ENCODE measurements around the gene SMTNL2. TPM values are rescaled to one million over a fixed set of nuclear protein-coding genes. Genes with fewer than 3 reads are reported as not detected.

SMTNL2 gene
- total and polyA plus RNA-seq, 2 of the 4 experiments (the other 2 are of a cell fraction), result not detected

DNA sequence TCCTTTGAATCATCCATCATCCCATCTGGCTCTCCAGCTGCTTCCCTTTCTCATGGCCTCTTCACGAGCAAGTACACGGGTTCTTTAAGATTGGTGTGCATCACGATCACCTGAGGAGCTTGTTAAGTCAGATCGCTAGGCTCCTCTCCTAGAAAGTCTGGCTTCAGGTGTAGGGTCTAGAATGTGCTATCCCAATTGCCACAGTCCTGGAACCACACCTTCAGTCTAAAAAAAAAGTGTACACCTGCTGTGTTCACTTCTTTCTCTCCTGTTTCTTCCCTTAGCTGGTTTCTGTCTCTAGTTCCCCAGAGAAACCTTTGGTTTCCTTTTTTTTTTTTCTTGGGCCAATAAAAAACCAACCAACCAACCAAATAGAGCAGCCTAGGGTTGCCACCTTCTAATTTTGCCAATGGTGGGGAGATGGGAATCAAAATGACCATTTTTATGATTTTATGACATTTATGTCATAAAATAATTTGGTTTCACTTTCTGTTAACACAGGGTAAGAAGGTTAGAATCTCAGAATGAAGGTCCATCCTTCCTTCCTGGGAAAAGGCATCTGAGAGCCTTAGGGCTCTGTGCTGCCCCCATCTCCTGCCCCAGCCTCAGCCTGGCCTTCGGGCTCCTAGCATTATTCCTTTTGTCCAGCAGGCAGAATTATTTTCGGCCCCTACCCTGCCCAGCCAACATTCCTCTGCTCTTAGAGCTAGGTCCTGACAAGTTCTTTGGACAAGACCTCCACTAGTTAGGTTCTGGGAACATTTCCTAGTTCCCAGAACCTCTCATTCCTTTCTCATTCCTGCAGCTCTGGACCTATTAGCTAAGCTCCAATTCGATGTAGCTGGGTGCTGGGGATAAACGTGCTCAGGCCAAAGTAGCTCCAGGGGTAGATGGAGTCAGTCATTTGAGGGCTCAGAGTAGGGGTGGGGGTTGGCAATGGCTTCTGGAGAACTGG lies 22.0 kb upstream of the SMTNL2 start:
- WGBS, 2 experiments (ENCODE audit: extremely low coverage in 2 of 2, insufficient read length in 1 of 2), result 47% methylated on average over 2 of the region's 8 CpGs; no CpG with 5 or more reads in 1 of the 2 experiments
- peak overlapping the region; percentile 5 for H2AFZ ChIP-seq (replicated peaks; ENCODE audit: low read length, poor library complexity)
- H3K27ac ChIP-seq (ENCODE audit: insufficient read depth, low read length), result no peak overlapping the region
- no peak overlapping the region for H2BK20ac ChIP-seq (ENCODE audit: low read depth, low read length)
- H3K4me3 ChIP-seq (ENCODE audit: insufficient read depth, low read depth, low read length), result no peak overlapping the region
- peaks cover 5% of the 10 kb centered on the region; the same call in 1 of the 2 replicates for H3K27me3 ChIP-seq (ENCODE audit: control insufficient read depth, insufficient read depth, low read length)
- no peaks in the 10 kb centered on the region for H3K4me1 ChIP-seq (ENCODE audit: control insufficient read depth, insufficient read depth, low read length)
- DNase-seq (no peak), ATAC-seq (ENCODE audit: low read depth) (peak; percentile 15; the same call in 1 of the 2 replicates)
- no TSS peak for BruUV-seq (replicated peaks)
- H3K4me2 ChIP-seq (ENCODE audit: low read depth, low read length), result no peak overlapping the region
- no peaks in the 10 kb centered on the region for H3K9me1 ChIP-seq (ENCODE audit: insufficient read depth, low read length)
- POLR2A ChIA-PET (ENCODE audit: unreplicated experiment), result interaction anchor here (0.6 kb wide), 1 partner anchor 107 kb away, joined by 5 read pairs; no protein-coding TSS in a partner anchor
- no peaks in the 10 kb centered on the region for H3K79me1 ChIP-seq (ENCODE audit: low read depth in 1 of 2, low read length in 2 of 2)
- no peak overlapping the region for H2AK9ac ChIP-seq (replicated peaks; ENCODE audit: low read depth, low read length, poor library complexity)
- H3K56ac ChIP-seq (ENCODE audit: extremely low read depth, insufficient read depth, low read length), result no peak overlapping the region
- no peak overlapping the region for H4K91ac ChIP-seq (ENCODE audit: insufficient read depth, low read depth, low read length)
- dilution Hi-C loops (cut with HindIII; ENCODE audit: low sequenced_read_pairs, unreplicated experiment) (no loop called here), in situ Hi-C loops (cut with MboI; ENCODE audit: low sequenced_read_pairs) (no loop called here), intact Hi-C loops (cut with micrococcal nuclease) (loop anchor here (10.0 kb wide), 1 partner anchor 323 kb away; no protein-coding TSS in a partner anchor)
- no peak overlapping the region for H2BK5ac ChIP-seq (ENCODE audit: low read depth, low read length, poor library complexity, severe bottlenecking)
- no peaks in the 10 kb centered on the region for H3K9me3 ChIP-seq (ENCODE audit: control insufficient read depth, insufficient read depth, low read length)
- no peak overlapping the region for H3K18ac ChIP-seq (ENCODE audit: low read depth, low read length)
- H3K14ac ChIP-seq (replicated peaks; ENCODE audit: low read depth, low read length), result no peak overlapping the region
- no peak overlapping the region for H2AK5ac ChIP-seq (ENCODE audit: low read depth, low read length)
- no peaks in the 10 kb centered on the region for H3K36me3 ChIP-seq (ENCODE audit: control insufficient read depth, insufficient read depth, low read length)
- no peak overlapping the region for H2BK15ac ChIP-seq (ENCODE audit: low read depth, low read length)
- H3K4ac ChIP-seq (ENCODE audit: low read depth, low read length), result no peak overlapping the region
- H4K8ac ChIP-seq (ENCODE audit: low read depth in 2 of 2, low read length in 2 of 2), result no peak overlapping the region
- no peaks in the 10 kb centered on the region for H4K20me1 ChIP-seq (ENCODE audit: insufficient read depth, low read length)
- CTCF ChIA-PET, result interaction anchor here (0.8 kb wide), 1 partner anchor 64 kb away, joined by 3 read pairs; no protein-coding TSS in a partner anchor
- H2BK120ac ChIP-seq (ENCODE audit: low read depth, low read length), result no peak overlapping the region
- H4K5ac ChIP-seq (ENCODE audit: low read depth, low read length), result no peak overlapping the region
- no peak overlapping the region for H3K9ac ChIP-seq (ENCODE audit: low read depth, low read length)
- no peak overlapping the region for H3K23ac ChIP-seq (ENCODE audit: low read depth, low read length)
- TF ChIP-seq MAZ (IDR thresholded peaks at IDR 0.05; ENCODE audit: borderline replicate concordance, low read depth, low read length) (no peak), NFE2L2 (IDR thresholded peaks at IDR 0.05; ENCODE audit: low read depth, low read length) (no peak), POLR2A (IDR thresholded peaks at IDR 0.05; ENCODE audit: low read depth, low read length) (no peak), RCOR1 (IDR thresholded peaks at IDR 0.05; ENCODE audit: insufficient replicate concordance, low read length) (no peak), CEBPB (IDR thresholded peaks at IDR 0.05; ENCODE audit: low read depth, low read length) (no peak), BHLHE40 (IDR thresholded peaks at IDR 0.05; ENCODE audit: low read depth, low read length) (no peak), RFX5 (IDR thresholded peaks at IDR 0.05; ENCODE audit: low read depth, low read length) (no peak), CHD1 (IDR thresholded peaks at IDR 0.05; ENCODE audit: low read depth, low read length) (no peak), FOS (IDR thresholded peaks at IDR 0.05; ENCODE audit: low read depth, low read length) (no peak), SMC3 (IDR thresholded peaks at IDR 0.05; ENCODE audit: low read depth, low read length) (no peak), RAD21 (IDR thresholded peaks at IDR 0.05; ENCODE audit: low read length) (no peak)
- TF ChIP-seq, protein P1, sequence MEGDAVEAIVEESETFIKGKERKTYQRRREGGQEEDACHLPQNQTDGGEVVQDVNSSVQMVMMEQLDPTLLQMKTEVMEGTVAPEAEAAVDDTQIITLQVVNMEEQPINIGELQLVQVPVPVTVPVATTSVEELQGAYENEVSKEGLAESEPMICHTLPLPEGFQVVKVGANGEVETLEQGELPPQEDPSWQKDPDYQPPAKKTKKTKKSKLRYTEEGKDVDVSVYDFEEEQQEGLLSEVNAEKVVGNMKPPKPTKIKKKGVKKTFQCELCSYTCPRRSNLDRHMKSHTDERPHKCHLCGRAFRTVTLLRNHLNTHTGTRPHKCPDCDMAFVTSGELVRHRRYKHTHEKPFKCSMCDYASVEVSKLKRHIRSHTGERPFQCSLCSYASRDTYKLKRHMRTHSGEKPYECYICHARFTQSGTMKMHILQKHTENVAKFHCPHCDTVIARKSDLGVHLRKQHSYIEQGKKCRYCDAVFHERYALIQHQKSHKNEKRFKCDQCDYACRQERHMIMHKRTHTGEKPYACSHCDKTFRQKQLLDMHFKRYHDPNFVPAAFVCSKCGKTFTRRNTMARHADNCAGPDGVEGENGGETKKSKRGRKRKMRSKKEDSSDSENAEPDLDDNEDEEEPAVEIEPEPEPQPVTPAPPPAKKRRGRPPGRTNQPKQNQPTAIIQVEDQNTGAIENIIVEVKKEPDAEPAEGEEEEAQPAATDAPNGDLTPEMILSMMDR (conservative IDR thresholded peaks at IDR 0.05; ENCODE audit: low read depth, low read length), result no peak
- TF ChIP-seq, protein P2, sequence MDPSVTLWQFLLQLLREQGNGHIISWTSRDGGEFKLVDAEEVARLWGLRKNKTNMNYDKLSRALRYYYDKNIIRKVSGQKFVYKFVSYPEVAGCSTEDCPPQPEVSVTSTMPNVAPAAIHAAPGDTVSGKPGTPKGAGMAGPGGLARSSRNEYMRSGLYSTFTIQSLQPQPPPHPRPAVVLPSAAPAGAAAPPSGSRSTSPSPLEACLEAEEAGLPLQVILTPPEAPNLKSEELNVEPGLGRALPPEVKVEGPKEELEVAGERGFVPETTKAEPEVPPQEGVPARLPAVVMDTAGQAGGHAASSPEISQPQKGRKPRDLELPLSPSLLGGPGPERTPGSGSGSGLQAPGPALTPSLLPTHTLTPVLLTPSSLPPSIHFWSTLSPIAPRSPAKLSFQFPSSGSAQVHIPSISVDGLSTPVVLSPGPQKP (IDR thresholded peaks at IDR 0.05; ENCODE audit: borderline replicate concordance, low read depth, low read length), result no peak
- TF ChIP-seq, protein P3, sequence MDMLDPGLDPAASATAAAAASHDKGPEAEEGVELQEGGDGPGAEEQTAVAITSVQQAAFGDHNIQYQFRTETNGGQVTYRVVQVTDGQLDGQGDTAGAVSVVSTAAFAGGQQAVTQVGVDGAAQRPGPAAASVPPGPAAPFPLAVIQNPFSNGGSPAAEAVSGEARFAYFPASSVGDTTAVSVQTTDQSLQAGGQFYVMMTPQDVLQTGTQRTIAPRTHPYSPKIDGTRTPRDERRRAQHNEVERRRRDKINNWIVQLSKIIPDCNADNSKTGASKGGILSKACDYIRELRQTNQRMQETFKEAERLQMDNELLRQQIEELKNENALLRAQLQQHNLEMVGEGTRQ (IDR thresholded peaks at IDR 0.05; ENCODE audit: low read depth, low read length), result no peak

All from IMR-90 (cell line).